NCI-H1092 treated with DMSO at 0.1 percent for 48 hours (cell line): ENCODE data around the gene GAL3ST1.
"Not testable (repeated sequence)": the region's sequence is repeated elsewhere in the genome, so short reads cannot be mapped to it uniquely, and the experiment has no call there.

Source experiments
- DNase-seq: peaks from one replicate; lab custom pipeline; 2025; lab: John Stamatoyannopoulos, UW

Gene GAL3ST1

DNA sequence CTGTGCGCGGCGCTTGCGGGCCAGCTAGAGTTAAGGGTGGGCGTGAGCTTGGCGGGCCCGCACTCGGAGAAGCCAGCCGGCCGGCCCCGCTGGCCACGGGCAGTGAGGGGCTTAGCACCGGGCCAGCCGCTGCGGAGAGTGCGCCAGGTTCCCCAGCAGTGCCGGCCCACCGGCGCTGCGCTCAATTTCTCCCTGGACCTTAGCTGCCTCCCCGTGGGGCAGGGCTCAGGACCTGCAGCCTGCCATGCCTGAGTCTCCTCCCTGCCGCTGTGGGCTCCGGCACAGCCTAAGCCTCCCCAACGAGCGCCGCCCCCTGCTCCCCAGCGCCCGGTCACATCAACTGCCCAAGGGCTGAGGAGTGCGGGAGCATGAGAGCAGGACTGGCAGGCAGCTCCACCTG lies 22.4 kb upstream of the GAL3ST1 start:
- no peak for DNase-seq

DNA sequence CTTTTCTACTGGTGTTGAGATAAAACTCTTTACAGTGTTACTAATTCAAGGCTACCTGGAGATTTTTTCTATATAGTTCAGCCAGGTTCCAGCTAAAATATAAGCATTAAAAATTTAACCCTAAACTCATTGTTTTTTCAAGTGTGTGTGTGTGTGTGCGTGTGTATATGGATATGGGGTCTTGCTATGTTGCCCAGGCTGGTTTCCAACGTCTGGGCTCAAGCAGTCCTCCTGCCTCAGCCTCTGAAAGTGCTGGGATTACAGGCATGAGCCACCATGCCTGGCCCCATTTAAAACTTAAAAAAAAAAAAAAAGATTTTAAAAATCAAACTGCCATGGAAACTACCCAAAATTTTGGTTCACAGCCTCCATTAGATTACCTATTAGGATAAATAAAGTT lies 21.7 kb upstream of the GAL3ST1 start:
- DNase-seq = no peak

DNA sequence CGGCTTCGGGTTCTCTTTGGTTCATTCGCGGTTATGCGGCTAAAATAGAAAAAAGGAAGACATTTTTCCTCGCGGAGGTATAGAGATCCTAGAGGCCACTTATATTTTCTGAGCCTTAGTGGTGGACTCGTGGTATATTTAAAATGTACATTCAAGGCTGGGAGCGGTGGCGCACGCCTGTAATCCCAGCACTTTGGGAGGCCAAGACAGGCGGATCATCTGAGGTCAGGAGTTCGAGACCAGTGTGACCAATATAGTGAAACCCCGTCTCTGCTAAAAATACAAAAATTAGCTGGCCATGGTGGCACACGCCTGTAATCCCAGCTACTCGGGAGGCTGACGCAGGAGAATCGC lies 17.9 kb upstream of the GAL3ST1 start:
- not testable (repeated sequence) for DNase-seq

DNA sequence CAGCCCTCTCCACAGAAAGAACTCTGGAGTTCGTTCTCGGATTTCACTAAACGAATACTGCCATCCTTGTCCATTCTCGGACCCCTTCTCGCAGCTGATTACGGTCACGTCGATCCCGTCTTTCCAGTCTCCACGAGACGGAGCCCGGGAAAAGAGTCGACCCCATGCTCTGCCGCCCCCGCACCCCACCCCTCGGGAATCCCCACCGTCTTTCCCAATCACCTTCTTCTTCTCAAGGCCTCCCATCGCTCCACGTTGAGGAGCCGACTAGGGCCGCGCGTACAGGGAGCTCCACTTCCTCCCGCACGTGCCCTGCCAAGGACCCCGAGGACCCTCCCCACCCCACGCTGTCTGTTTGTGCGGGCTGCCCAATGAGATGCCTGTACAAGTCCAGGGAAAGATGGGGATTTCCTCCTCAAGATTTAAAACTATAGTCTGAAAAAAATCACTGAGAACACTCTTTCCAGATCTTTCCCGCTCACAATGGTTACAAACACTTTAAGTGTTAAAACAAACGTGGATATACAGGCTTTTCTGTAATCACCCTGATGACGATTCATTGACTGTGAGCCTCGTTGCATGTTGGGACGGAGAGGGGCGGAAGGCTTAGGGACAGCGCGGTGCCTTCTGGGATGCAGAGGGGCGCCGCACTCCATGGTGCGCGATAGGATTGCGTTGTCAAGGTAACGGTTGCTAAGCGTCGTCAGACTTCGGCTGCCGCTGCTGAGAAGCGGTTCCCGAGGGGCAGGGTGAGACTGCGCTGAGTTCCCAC lies 17.3 kb upstream of the GAL3ST1 start, which contains the start of gene PES1:
Gene PES1 (minus strand): TSS at position 323 of the 772 bp plus-strand sequence. CDS start 77 bp downstream, at position 246.
- peak; percentile 99 for DNase-seq

DNA sequence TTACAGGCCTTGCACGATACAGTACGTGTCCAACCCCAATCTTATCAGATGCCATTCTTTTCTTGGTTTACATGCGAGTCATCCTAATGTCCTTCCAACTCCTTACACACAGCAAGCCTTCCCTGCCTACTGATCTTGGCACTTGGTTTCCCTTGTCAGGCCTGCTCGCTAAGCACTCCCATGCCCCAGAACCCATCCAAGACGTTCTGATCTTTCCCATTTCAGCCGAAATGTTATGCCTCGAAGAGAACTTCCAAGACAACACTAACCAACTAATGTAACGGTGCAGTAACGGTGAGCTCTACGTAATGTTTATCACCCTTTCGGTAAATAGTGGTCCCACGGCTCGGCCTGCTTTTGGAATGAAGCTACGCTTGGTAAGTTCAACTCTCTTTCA lies 16.7 kb upstream of the GAL3ST1 start:
- no peak for DNase-seq

DNA sequence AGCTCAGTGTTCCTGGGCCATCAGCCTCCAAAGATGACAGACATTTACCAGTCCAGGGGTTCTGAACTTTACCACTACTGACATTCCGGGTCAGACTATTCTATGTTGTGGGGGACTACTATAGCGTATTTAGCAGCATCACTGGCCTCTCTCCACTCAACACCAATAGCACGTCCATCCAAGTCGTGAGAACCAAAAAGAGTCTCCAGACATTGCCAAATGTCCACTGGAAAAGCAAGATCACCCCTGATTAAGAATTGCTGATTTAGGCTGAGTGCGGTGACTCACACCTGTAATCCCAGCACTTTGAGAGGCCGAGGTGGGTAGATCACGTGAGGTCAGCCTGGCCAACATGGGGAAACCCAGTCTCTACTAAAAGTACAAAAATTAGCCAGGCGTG lies 11.9 kb upstream of the GAL3ST1 start:
- DNase-seq = no peak

DNA sequence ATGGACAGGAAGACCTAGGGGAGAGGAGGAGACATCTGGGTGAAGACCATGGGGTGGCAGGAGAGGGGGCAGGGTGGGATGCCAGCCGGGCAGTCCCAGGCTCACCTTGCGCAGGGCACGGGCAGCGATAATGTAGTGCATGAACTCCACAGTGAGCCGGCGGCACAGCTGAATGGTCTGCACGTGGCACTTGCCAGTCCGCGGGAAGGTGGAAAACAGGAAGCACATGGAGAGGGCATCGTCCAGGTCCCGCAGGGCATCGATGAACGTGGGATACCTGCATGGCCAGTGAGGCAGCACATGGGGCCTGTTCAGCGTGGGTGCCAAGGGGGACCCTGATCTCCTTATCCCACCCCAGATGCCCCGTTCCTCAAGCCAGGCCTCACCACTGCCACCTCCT lies 10.0 kb upstream of the GAL3ST1 start:
- DNase-seq = no peak

DNA sequence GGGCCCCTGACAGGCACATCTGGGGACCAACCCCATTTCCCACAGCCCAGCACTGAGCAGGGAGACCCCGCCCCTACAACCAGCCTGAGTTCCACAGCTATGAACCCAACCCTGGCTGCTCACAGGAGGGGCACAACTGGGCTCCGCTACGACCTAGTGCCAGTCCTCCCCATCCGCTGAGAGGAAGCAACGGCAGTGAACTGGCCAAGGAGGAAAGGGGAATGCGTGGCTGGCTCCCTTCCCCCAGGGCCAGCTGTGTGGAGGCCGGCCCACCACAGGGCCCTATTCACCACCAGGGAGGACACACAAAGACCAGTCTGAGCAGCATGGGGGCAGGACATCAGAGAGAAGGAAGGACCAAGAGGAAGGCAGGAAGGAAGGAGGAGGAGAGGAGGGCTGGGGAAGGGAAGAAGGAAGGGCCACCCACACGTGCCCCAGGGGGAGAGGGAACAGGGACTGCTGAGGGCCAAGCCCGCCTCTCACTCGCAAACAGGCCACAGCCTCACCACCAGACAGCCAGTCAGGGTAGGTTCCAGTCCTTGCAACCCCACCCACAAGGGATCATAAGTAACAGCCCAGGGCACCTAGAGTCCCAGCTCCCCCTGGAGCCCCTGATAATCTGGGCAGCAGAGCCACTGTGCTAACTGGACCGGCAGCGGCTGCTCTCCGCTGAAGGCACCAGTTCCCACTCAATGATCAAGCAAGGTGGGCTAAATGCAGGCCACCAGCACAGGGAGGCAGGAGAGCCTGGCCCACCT lies 8.5 kb upstream of the GAL3ST1 start:
- no peak for DNase-seq

DNA sequence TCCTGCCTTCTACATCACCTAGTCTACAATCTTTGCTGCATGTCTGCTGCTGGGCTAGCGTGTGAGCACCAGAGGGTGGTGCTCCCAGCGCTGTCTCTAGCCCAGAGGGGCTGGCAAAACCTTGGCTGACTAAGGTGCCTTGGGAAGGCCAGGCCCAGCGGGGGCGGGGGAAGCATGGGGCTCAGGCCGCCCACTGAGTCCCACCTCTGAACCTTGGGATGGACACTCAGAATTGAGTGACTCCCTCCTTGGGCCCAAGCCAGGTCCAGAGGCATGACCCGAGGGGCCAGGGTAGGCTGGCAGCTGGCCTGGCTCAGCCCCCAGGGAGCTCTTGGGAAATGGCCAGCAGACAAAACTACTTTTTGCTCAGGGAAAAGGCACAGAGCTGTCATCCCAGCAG lies 7.6 kb upstream of the GAL3ST1 start:
- DNase-seq = no peak

DNA sequence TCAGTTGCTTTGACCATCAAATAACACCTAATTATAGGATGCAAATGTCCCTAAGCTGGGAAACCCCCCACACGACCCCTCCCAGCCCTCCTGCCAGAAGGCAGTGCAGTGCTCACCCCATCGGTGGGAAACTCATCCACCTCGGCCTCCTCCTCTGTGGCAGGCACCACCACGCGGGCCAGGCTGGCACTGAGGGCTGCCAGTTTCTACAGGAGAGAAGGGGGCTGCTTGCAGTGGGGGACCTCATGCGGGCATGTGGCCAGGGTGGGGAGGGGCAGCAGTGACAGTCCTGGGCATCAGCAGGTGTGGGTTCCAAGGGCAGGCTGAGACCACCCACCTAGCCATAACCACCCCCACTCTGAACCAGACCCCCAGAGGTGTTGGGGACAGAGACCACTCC lies 6.4 kb upstream of the GAL3ST1 start:
- DNase-seq = no peak

DNA sequence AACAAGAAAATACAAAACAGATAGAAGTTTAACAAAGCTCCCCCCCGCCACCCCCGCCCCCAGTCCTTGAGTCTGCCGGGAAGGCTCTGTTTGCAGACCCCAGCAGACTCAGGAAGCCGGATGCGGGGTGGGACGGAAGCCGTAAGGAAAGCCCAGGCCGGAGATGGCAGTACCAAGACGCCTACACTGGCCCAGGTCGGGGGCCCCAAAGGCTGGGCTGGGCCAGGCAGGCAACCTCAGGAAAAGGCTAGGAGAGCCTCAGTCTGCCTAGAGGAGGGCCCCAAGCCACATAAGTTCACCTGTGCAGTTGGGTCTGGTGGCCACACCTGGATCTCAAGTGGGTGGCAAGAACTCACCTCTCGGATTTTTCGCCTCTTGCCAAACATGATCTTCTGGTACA lies 4.0 kb upstream of the GAL3ST1 start:
- DNase-seq = no peak

DNA sequence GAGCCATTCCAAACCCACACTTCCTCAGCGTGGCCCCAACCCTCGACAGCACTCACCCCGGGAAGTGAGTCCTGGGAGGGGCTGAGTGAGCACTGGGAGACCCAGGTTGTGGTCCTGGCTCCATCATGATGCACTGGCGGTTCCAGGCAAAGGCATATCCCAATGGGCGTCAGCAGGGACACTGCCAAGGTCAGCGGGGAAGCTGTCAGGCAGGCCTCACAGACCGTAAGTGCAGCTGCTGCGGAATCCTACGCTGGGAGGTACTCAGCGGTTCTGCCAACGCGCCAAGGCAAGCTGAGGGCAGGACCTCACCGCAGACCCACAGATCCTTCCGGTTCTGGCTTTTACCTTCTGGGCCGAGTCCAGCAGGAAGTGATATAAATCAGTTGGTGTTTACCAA lies 1.4 kb upstream of the GAL3ST1 start:
- DNase-seq = no peak

DNA sequence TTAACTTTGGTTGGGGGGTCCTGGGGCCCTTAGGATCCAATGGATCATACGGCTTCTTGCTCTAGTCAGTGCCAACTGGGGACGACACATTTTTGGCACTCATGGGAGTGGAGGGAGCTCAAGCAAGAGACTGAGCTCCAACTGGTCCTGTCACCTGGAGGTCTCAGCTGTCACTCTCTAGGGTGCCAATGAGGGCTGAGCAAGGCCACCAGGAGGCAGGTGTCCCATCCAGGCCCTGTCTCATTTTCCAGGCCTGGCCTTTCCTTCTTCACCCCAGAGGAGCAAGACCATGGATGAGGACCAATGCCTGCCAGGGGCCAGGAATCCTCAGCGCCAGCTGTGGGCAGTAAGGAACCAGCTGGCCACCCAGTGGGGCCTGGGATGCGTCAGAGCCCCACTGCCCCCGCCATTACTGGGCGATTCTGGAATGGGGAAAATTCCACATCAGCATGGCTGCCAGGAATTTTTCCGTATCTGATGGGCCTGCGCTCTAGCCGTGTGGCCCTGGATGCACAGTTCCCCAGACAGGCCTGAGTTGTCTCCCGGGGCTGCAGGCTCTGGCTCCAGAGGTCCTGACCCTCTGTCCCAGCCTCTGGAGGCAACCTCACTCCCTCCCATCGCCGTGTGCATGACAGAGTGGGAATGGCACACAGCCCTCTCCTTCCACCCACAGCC lies 669 bp upstream of the GAL3ST1 start:
- no peak for DNase-seq

DNA sequence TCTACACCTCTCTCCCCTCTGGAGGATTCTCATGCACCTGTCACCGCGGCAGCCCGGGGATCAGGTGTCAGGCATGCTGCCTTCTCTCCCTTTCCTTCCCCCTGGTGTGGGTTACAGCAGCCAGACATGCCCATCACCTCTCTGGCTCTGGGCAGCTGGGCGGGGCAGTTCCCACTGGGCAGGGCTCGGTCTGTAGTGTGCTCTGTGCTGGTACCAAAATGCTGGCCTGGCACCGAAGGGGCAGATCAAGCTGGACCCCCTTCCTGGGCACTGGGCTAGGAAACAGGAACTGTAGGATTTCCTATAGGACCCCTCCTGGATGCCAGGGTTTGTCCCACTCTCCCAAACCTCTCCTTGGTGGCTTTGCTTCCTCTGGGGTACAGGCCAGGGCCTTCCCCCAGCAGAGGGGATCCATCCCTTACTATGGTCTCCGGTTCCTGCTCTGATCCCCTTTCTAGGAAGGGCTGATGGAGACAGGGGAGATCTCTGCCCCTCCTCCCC lies 821 bp downstream of the GAL3ST1 start:
- no peak for DNase-seq

DNA sequence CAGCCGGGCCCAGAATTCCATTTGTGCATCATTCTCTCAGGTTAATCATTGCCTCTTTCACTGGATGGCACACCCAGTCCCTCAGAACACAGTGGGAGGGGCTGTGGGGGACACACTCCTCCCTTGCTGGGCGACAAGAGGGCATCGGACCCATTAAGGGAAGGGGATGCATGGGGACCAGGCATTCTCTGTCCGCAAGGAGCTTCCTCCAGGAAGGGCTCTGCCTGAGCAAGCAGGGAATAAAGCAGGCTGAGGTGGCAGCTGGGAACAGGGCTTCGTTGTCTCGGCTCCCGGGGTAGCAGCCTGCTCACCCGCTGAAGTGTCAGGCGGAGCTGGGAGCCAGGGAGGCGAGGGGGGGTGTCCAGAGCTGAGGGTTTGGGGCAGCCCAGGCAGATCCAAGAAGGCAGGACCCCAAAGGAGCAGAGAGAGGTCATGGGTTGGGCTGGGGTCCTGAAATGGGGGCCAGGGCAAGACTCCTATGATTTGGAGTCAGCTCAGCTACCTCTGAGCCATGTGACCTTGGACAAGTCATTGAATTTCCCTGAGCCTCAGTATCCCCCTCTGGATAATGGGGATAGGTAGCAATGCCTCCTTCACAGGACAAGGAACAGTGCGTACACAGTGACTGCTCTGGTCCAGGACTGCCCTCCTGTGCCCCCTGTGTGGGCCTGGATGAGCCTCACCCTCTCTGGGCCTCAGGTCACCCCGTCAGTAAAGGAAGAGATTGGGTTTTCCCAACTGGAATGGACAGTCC lies 1.4 kb downstream of the GAL3ST1 start:
- no peak for DNase-seq

DNA sequence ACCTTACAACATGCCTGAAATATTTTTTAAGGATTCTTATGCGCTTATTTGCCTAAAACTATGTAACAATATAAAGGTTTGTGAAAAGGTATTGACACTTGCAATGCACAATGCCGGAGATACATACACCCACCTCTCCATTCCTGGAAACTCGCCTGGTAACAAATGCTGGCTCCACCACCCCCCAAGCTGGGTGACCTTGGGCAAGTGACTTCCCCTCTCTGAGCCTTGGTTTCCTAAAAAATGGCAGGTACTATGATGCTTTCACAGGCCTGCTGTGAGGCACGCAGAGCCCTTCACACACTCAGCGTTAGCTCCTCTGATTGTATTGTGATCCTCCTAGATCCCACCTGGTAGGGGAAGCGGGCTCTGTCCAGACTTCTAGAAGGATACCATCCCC lies 2.3 kb downstream of the GAL3ST1 start:
- DNase-seq = no peak

DNA sequence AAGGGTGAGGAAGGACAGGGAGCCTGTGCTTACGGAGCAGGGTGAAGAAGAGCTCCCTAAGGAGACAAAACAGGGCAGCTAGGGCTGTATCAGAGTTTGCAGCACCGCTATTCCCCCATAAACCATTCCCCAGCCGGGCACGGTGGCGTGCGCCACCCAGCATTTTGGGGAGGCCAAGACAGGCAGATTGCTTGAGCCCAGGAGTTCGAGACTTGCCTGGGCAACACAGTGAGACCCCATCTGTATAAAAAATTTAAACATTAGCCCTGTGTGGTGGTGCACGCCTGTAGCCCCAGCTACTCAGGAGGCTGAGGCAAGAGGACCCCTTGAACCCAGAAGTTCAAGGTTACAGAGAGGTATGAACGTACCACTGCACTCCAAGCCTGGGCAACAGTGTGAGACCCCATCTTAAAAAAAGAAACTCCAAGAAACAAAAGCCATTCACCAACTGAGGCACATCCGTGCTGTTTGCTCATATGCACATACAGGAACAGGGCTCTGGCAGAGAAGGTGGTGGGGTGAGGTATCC lies 4.7 kb downstream of the GAL3ST1 start:
- no peak for DNase-seq

DNA sequence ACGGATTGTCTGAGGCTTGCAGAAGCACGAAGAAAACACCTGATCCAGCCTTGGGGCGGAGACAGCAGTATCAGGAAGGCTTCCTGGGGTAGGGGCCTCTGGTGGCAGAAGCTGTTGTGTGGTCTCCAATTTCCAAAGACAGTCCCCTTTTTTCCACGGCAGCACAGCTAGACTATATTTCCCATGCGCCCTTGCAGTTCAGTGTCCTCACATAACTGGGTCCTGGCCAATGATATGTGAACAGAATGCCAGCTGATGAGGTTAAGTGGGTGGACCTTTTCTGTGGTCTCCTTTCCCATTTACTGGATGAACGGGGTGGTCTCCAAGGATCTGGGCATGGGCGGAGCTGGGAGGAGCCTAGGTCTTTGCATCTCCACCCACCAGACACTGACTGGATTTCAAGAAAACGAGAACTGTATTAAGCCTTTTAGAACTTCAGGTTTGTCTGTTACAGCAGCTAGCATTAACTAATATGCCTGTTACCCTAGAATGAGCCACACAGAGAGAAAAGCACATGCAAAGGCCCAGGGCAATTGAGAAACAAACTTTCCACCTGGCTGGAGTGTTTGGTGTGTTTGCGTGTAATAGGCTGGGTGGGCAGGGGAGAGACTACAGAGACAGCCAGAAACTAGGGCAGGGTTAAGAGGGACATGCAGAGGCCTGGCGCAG lies 6.2 kb downstream of the GAL3ST1 start:
- DNase-seq = no peak

DNA sequence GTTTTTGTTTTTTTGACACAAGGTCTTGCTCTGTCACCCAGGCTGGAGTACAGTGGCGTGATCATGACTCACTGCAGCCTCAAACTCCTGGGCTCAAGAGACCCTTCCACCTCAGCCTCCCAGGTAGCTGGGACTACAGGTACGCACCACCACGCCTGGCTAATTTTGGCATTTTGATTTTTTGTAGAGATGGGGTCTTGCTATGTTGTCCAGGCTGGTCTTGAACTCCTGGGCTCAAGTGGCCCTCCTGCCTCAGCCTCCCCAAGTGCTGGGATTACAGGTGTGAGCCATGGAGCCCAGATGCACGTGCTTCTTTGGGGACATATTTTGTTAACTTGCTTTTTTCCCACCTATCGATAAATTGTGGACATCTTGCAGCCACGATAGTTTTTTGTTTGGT lies 7.2 kb downstream of the GAL3ST1 start:
- not testable (repeated sequence) for DNase-seq

DNA sequence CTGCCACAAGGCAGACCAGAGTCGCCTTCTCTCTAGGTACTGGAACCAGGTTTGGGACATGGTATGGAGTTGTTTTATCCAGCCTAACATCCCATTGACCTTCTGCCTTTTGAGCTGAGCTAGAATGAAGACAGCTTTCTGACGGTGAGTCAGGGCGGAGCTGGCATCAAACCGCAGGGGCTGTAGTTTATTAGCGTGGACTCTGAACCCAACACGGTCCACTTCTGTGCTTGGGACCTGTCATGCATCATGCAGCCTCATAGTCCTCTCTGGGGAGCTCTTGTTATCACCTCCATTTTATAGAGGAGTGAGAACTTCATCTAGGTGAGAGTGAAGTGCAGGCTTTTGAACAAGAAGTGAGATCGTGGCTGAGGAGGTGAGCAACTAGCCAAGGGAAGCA lies 8.3 kb downstream of the GAL3ST1 start:
- no peak for DNase-seq

DNA sequence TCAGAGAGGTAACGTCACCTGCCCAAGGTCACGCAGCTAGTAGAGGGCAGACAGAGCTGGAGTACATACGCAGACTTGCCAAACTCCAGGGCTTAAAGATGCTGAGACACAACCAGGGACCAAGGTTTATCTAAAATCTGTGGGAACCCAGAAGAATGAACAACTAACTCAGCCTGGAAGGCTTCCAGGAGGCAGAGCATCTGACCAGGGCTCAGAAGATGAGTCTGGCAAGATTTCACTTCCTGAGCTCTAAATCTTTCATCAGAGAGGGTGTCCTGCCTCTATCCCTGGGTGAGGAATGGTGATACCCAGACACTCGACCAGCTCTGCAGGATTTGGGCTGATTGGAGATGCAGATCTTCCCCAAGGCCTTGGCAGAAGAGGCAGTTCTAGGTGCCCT lies 9.1 kb downstream of the GAL3ST1 start:
- DNase-seq = no peak
